HG02943 (cell line): ENCODE measurements around the gene EPAS1.

ENCODE experiments used
- ATAC-seq: cut with Tn5 transposase; IDR thresholded peaks from one replicate; pipeline ENCODE4 v1.9.1; 2021; ENCODE audit warnings: mild to moderate bottlenecking, low read depth, moderate library complexity; ENCODE audit not compliant: unreplicated experiment

EPAS1 gene

GRCh38 chr2:46317094-46317486 lies 19.9 kb downstream of the EPAS1 start:
- no peak for ATAC-seq

- ATAC-seq = no peak
These were observed 21.6 kb downstream of the EPAS1 start for GRCh38 chr2:46318579-46319460.

GRCh38 chr2:46319711-46320110 lies 22.5 kb downstream of the EPAS1 start:
- ATAC-seq = no peak

GRCh38 chr2:46320141-46320567 lies 22.9 kb downstream of the EPAS1 start:
- ATAC-seq = no peak

GRCh38 chr2:46323730-46324129 lies 26.5 kb downstream of the EPAS1 start:
- no peak for ATAC-seq

- no peak for ATAC-seq
These were observed 28.1 kb downstream of the EPAS1 start for GRCh38 chr2:46325182-46325928.

GRCh38 chr2:46326231-46326980 lies 29.2 kb downstream of the EPAS1 start:
- no peak for ATAC-seq

GRCh38 chr2:46327627-46328026 lies 30.4 kb downstream of the EPAS1 start:
- no peak for ATAC-seq

GRCh38 chr2:46328291-46328690 lies 31.1 kb downstream of the EPAS1 start:
- ATAC-seq = no peak

- no peak for ATAC-seq
These were observed 31.6 kb downstream of the EPAS1 start for GRCh38 chr2:46328829-46329228.

- ATAC-seq = no peak
These were observed 32.1 kb downstream of the EPAS1 start for GRCh38 chr2:46329340-46329739.

GRCh38 chr2:46329803-46330775 lies 32.9 kb downstream of the EPAS1 start:
- ATAC-seq = no peak

- no peak for ATAC-seq
These were observed 34.0 kb downstream of the EPAS1 start for GRCh38 chr2:46331109-46331766.

GRCh38 chr2:46332686-46333281 lies 35.6 kb downstream of the EPAS1 start:
- no peak for ATAC-seq

GRCh38 chr2:46333912-46334311 lies 36.7 kb downstream of the EPAS1 start:
- ATAC-seq = no peak

GRCh38 chr2:46334389-46335271 lies 37.4 kb downstream of the EPAS1 start:
- ATAC-seq = no peak

- ATAC-seq = no peak
These were observed 38.4 kb downstream of the EPAS1 start for GRCh38 chr2:46335391-46336282.
